HepG2 (cell line): ENCODE results near the gene NEK6.

Experiments
- E2F5 ChIP-seq: sonication (generic); formaldehyde crosslinking; conservative IDR thresholded peaks from 2 replicates; pipeline ENCODE4 v1.4.0; 2020; ENCODE audit warnings: missing genetic modification reagents
- HHEX ChIP-seq: IDR thresholded peaks from 2 replicates; pipeline ENCODE4 v1.6.1; 2016; ENCODE audit warnings: control low read depth
- PAF1 ChIP-seq: IDR thresholded peaks from 2 replicates; pipeline ENCODE4 v1.6.1; 2016; ENCODE audit warnings: missing genetic modification reagents, missing compliant biosample characterization
- PATZ1 ChIP-seq: sonication (generic); formaldehyde crosslinking; IDR thresholded peaks from 2 replicates; pipeline ENCODE4 v1.4.0; 2020; ENCODE audit warnings: missing genetic modification reagents
- POLR2A ChIP-seq, 2 experiments: IDR thresholded peaks; 2 replicates each; pipeline ENCODE4 v1.6.1; 2011; ENCODE audit warnings: low read depth in 2 of 2, low read length in 2 of 2, mild to moderate bottlenecking in 1 of 2, moderate library complexity in 1 of 2; ENCODE audit not compliant: insufficient read depth in 1 of 2
- SALL1 ChIP-seq: sonication (generic); formaldehyde crosslinking; IDR thresholded peaks from 2 replicates; pipeline ENCODE4 v1.8.0; 2022; ENCODE audit warnings: mild to moderate bottlenecking, missing genetic modification reagents
- SRSF9 ChIP-seq: fragments of 200-400 bp; formaldehyde crosslinking; IDR thresholded peaks from 2 replicates; pipeline ENCODE4 v1.6.1; 2018; ENCODE audit warnings: borderline replicate concordance, mild to moderate bottlenecking, low read depth, low read length; ENCODE audit not compliant: insufficient read depth, poor library complexity, severe bottlenecking
- ZNF337 ChIP-seq: sonication (generic); formaldehyde crosslinking; IDR thresholded peaks from 2 replicates; pipeline ENCODE4 v1.5.1; 2020; ENCODE audit warnings: missing genetic modification reagents, low read depth, mild to moderate bottlenecking, borderline replicate concordance
- ZNF530 ChIP-seq: sonication (generic); formaldehyde crosslinking; IDR thresholded peaks from 2 replicates; pipeline ENCODE4 v1.5.0; 2020; ENCODE audit warnings: low read depth, mild to moderate bottlenecking, missing genetic modification reagents
- TF ChIP-seq, protein P1 (sequence below): sonication (generic); formaldehyde crosslinking; IDR thresholded peaks from 2 replicates; pipeline ENCODE4 v1.5.0; 2020; ENCODE audit warnings: missing genetic modification reagents
- TF ChIP-seq, protein P2 (sequence below), 2 experiments: IDR thresholded peaks; 2 replicates each; pipeline ENCODE4 v1.6.1; 2011 to 2012; ENCODE audit warnings: low read length in 2 of 2, borderline replicate concordance in 1 of 2, low read depth in 1 of 2, mild to moderate bottlenecking in 1 of 2, moderate library complexity in 1 of 2
- TF ChIP-seq, protein P3 (sequence below): sonication (generic); formaldehyde crosslinking; IDR thresholded peaks from 2 replicates; pipeline ENCODE4 v1.5.0; 2020; ENCODE audit warnings: mild to moderate bottlenecking, missing genetic modification reagents, moderate library complexity

- TF ChIP-seq, protein P1, sequence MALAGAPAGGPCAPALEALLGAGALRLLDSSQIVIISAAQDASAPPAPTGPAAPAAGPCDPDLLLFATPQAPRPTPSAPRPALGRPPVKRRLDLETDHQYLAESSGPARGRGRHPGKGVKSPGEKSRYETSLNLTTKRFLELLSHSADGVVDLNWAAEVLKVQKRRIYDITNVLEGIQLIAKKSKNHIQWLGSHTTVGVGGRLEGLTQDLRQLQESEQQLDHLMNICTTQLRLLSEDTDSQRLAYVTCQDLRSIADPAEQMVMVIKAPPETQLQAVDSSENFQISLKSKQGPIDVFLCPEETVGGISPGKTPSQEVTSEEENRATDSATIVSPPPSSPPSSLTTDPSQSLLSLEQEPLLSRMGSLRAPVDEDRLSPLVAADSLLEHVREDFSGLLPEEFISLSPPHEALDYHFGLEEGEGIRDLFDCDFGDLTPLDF (CRISPR knock-in tag), result no peak
- no peak for TF ChIP-seq HHEX
- TF ChIP-seq PAF1, result no peak
- no peak for TF ChIP-seq SALL1 (CRISPR knock-in tag)
- TF ChIP-seq ZNF337 (CRISPR knock-in tag), result no peak
- TF ChIP-seq ZNF530 (CRISPR knock-in tag), result no peak
- no peak for TF ChIP-seq PATZ1 (CRISPR knock-in tag)
- no peak for TF ChIP-seq POLR2A (IDR thresholded peaks at IDR 0.05; ENCODE audit: insufficient read depth in 1 of 2, low read depth in 2 of 2, low read length in 2 of 2)
- TF ChIP-seq, protein P2, sequence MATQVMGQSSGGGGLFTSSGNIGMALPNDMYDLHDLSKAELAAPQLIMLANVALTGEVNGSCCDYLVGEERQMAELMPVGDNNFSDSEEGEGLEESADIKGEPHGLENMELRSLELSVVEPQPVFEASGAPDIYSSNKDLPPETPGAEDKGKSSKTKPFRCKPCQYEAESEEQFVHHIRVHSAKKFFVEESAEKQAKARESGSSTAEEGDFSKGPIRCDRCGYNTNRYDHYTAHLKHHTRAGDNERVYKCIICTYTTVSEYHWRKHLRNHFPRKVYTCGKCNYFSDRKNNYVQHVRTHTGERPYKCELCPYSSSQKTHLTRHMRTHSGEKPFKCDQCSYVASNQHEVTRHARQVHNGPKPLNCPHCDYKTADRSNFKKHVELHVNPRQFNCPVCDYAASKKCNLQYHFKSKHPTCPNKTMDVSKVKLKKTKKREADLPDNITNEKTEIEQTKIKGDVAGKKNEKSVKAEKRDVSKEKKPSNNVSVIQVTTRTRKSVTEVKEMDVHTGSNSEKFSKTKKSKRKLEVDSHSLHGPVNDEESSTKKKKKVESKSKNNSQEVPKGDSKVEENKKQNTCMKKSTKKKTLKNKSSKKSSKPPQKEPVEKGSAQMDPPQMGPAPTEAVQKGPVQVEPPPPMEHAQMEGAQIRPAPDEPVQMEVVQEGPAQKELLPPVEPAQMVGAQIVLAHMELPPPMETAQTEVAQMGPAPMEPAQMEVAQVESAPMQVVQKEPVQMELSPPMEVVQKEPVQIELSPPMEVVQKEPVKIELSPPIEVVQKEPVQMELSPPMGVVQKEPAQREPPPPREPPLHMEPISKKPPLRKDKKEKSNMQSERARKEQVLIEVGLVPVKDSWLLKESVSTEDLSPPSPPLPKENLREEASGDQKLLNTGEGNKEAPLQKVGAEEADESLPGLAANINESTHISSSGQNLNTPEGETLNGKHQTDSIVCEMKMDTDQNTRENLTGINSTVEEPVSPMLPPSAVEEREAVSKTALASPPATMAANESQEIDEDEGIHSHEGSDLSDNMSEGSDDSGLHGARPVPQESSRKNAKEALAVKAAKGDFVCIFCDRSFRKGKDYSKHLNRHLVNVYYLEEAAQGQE (IDR thresholded peaks at IDR 0.05; ENCODE audit: borderline replicate concordance in 1 of 2, low read depth in 1 of 2, low read length in 2 of 2), result no peak
- TF ChIP-seq, protein P3, sequence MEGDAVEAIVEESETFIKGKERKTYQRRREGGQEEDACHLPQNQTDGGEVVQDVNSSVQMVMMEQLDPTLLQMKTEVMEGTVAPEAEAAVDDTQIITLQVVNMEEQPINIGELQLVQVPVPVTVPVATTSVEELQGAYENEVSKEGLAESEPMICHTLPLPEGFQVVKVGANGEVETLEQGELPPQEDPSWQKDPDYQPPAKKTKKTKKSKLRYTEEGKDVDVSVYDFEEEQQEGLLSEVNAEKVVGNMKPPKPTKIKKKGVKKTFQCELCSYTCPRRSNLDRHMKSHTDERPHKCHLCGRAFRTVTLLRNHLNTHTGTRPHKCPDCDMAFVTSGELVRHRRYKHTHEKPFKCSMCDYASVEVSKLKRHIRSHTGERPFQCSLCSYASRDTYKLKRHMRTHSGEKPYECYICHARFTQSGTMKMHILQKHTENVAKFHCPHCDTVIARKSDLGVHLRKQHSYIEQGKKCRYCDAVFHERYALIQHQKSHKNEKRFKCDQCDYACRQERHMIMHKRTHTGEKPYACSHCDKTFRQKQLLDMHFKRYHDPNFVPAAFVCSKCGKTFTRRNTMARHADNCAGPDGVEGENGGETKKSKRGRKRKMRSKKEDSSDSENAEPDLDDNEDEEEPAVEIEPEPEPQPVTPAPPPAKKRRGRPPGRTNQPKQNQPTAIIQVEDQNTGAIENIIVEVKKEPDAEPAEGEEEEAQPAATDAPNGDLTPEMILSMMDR (CRISPR knock-in tag), result no peak
- TF ChIP-seq SRSF9, result no peak
- TF ChIP-seq E2F5, result no peak
These were observed 25.6 kb downstream of the NEK6 start for GRCh38 chr9:124283228-124283814.
